RWPE1 (cell line): ENCODE data around the gene SUSD2.
A peak's percentile ranks its signal among the peaks of the same experiment; 100 is the strongest.

Experiments
- CTCF ChIA-PET: fragments of 350-600 bp; sonication (Branson Sonifier 250); formaldehyde crosslinking; extraction: SDS; loops from one replicate; lab custom pipeline; 2021; lab: Yijun Ruan, JAX
- POLR2A ChIA-PET: fragments of 400-600 bp; formaldehyde crosslinking; extraction: SDS; loops from one replicate; lab custom pipeline; 2020; ENCODE audit warnings: antibody characterized with exemption; ENCODE audit not compliant: low non-redundant PET; lab: Yijun Ruan, JAX
- DNase-seq: peaks from one replicate; pipeline ENCODE4 v3.0.0; 2012; ENCODE audit warnings: low spot score
- H3K27ac ChIP-seq: fragments of 450-650 bp; 2 replicates; pipeline ENCODE4 v1.5.1; 2017
- CTCF ChIP-seq: fragments of 450-650 bp; conservative IDR thresholded peaks from 2 replicates; pipeline ENCODE4 v1.5.1; 2017; ENCODE audit warnings: low read depth, mild to moderate bottlenecking

The SUSD2 gene

GRCh38 chr22:24176630-24177029 lies 4.7 kb upstream of the SUSD2 start:
- H3K27ac ChIP-seq, result peak overlapping the region; percentile 13; the same call in 1 of the 2 replicates
- no peak for DNase-seq
- ChIA-PET POLR2A (no interaction called here), CTCF (no interaction called here)
- no peak for TF ChIP-seq CTCF

GRCh38 chr22:24177045-24177444 lies 4.2 kb upstream of the SUSD2 start:
- H3K27ac ChIP-seq, result peak overlapping the region; percentile 13; the same call in 1 of the 2 replicates
- ChIA-PET CTCF (interaction anchor here (0.6 kb wide), 2 partner anchors 21 to 166 kb away, joined by 3 to 4 read pairs; no protein-coding TSS in a partner anchor), POLR2A (no interaction called here)
- no peak for TF ChIP-seq CTCF
- no peak for DNase-seq

- DNase-seq, result no peak
- ChIA-PET CTCF (interaction anchor here (0.6 kb wide), 2 partner anchors 21 to 167 kb away, joined by 3 to 4 read pairs; no protein-coding TSS in a partner anchor), POLR2A (no interaction called here)
- H3K27ac ChIP-seq, result peak overlapping the region; percentile 13; the same call in 1 of the 2 replicates
- no peak for TF ChIP-seq CTCF
These were observed 3.8 kb upstream of the SUSD2 start for GRCh38 chr22:24177456-24177855.

GRCh38 chr22:24178021-24178431 lies 3.3 kb upstream of the SUSD2 start:
- no peak for DNase-seq
- no peak for TF ChIP-seq CTCF
- CTCF ChIA-PET, result no interaction called here
- POLR2A ChIA-PET, result no interaction called here
- H3K27ac ChIP-seq, result peak overlapping the region; percentile 64

- ChIA-PET POLR2A (interaction anchor here (0.7 kb wide), 1 partner anchor 91 kb away, joined by 3 read pairs; no protein-coding TSS in a partner anchor), CTCF (interaction anchor here (0.5 to 1.0 kb wide), 2 partner anchors 21 to 335 kb away, joined by 3 read pairs; no protein-coding TSS in a partner anchor)
- TF ChIP-seq CTCF, result 0 out of 2 replicates have a peak, but pooled peaks have one; percentile 6
- peak overlapping the region; percentile 64 for H3K27ac ChIP-seq
- no peak for DNase-seq
These were observed 2.5 kb upstream of the SUSD2 start for GRCh38 chr22:24178502-24179440.

- no peak for DNase-seq
- TF ChIP-seq CTCF, result no peak
- peak overlapping the region; percentile 64 for H3K27ac ChIP-seq
- CTCF ChIA-PET, result interaction anchor here (0.5 to 1.8 kb wide), 3 partner anchors 22 to 336 kb away, joined by 3 to 6 read pairs (median 3); no protein-coding TSS in a partner anchor
- POLR2A ChIA-PET, result interaction anchor here (0.7 kb wide), 1 partner anchor 90 kb away, joined by 3 read pairs; no protein-coding TSS in a partner anchor
These were observed 1.6 kb upstream of the SUSD2 start for GRCh38 chr22:24179478-24180210.
